ENCODE measurements around the gene KANK4. TPM values are rescaled to one million over a fixed set of nuclear protein-coding genes. Genes with fewer than 3 reads are reported as not detected.
"Not testable (repeated sequence)": the region's sequence is repeated elsewhere in the genome, so short reads cannot be mapped to it uniquely, and the experiment has no call there.

Gene KANK4
- total RNA-seq, 6 experiments from 2014 or later: not detected

- TF ChIP-seq CTCF (IDR thresholded peaks at IDR 0.05): no peak
- H3K9me3 Mint-ChIP-seq: peaks cover 5% of the 10 kb centered on the region; the same call in 1 of the 2 replicates
- DNase-seq: no peak
- no peak overlapping the region for H3K4me3 Mint-ChIP-seq
- no peaks in the 10 kb centered on the region; the same call in 1 of the 2 replicates for H3K4me1 Mint-ChIP-seq (ENCODE audit: low read depth)
- H3K27ac Mint-ChIP-seq: no peak overlapping the region
- H3K36me3 Mint-ChIP-seq (ENCODE audit: low read depth): no peaks in the 10 kb centered on the region
- peaks cover 8% of the 10 kb centered on the region; the same call in 1 of the 2 replicates for H3K27me3 Mint-ChIP-seq (ENCODE audit: insufficient read depth)
Observed at GRCh38 chr1:62250126-62250726, 69.0 kb downstream of the KANK4 start.

- Mint-ChIP-seq H3K9me3 (peaks cover 5% of the 10 kb centered on the region; the same call in 1 of the 2 replicates), H3K4me1 (ENCODE audit: low read depth) (no peaks in the 10 kb centered on the region; the same call in 1 of the 2 replicates), H3K27me3 (ENCODE audit: insufficient read depth) (peaks cover 9% of the 10 kb centered on the region; the same call in 1 of the 2 replicates), H3K4me3 (no peak overlapping the region), H3K27ac (no peak overlapping the region), H3K36me3 (ENCODE audit: low read depth) (no peaks in the 10 kb centered on the region)
- no peak for TF ChIP-seq CTCF (IDR thresholded peaks at IDR 0.05)
- no peak for DNase-seq
Observed at GRCh38 chr1:62247391-62248168, 71.7 kb downstream of the KANK4 start.

GRCh38 chr1:62245201-62245600, 74.0 kb downstream of the KANK4 start:
- no peaks in the 10 kb centered on the region for H3K36me3 Mint-ChIP-seq (ENCODE audit: low read depth)
- no peak for TF ChIP-seq CTCF (IDR thresholded peaks at IDR 0.05)
- H3K4me1 Mint-ChIP-seq (ENCODE audit: low read depth): no peaks in the 10 kb centered on the region; the same call in 1 of the 2 replicates
- H3K9me3 Mint-ChIP-seq: no peaks in the 10 kb centered on the region; the same call in 1 of the 2 replicates
- no peak overlapping the region for H3K4me3 Mint-ChIP-seq
- peaks cover 7% of the 10 kb centered on the region; the same call in 1 of the 2 replicates for H3K27me3 Mint-ChIP-seq (ENCODE audit: insufficient read depth)
- no peak for DNase-seq
- H3K27ac Mint-ChIP-seq: no peak overlapping the region

- H3K27ac Mint-ChIP-seq; H3K27me3 Mint-ChIP-seq (ENCODE audit: insufficient read depth); H3K9me3 Mint-ChIP-seq; DNase-seq; H3K36me3 Mint-ChIP-seq (ENCODE audit: low read depth); H3K4me3 Mint-ChIP-seq; H3K4me1 Mint-ChIP-seq (ENCODE audit: low read depth): not testable (repeated sequence)
Observed at GRCh38 chr1:62244380-62244779, 74.9 kb downstream of the KANK4 start.

- Mint-ChIP-seq H3K27me3 (ENCODE audit: insufficient read depth) (peaks cover 5% of the 10 kb centered on the region; the same call in 1 of the 2 replicates), H3K4me1 (ENCODE audit: low read depth) (peaks cover 15% of the 10 kb centered on the region; the same call in 1 of the 2 replicates), H3K9me3 (no peaks in the 10 kb centered on the region; the same call in 1 of the 2 replicates), H3K36me3 (ENCODE audit: low read depth) (no peaks in the 10 kb centered on the region), H3K27ac (no peak overlapping the region), H3K4me3 (no peak overlapping the region)
- TF ChIP-seq CTCF (IDR thresholded peaks at IDR 0.05): no peak
- no peak for DNase-seq
Observed at GRCh38 chr1:62241371-62242131, 77.7 kb downstream of the KANK4 start.
